Heart left ventricle (tissue), 13 donors: ENCODE measurements around the gene NUP210.

Experiments used
- POLR2A ChIP-seq, 2 donors: fragments of 450-650 bp; IDR thresholded peaks; one replicate each; pipeline ENCODE4 v1.6.1; 2017; ENCODE audit warnings: antibody characterized with exemption in 2 of 2, mild to moderate bottlenecking in 2 of 2, moderate library complexity in 2 of 2
- TF ChIP-seq, protein P1 (sequence below), 12 donors: fragments of 200-600 bp; sonication (generic) in 4 of 12; IDR thresholded peaks; one replicate each; pipeline versions ENCODE4 v1.5.0 to v1.8.0; 2018 to 2022; ENCODE audit warnings: antibody characterized with exemption in 12 of 12, mild to moderate bottlenecking in 5 of 12
- donor health status: ischemic (EF 13 %, LVEDD 7.1; RV severe dilation, severe dysfunction).
- donor health status: DM: no; HTN: yes; CAD: no.
- donor health status: DM: no; HTN: no; CAD: no.
- donor health status: ischemic (EF 25% LVEDD 6.9; RV normal size, moderate dysfunction).
- donor health status: ischemic (EF 25% LVEDD 5.7; RV mildly dilated, moderate dysfunction).
- donor health status: ischemic (EF 35%, LVEDD 5.7; RV mildly dilated, moderate dysfunction).
- donor health status: nonischemic (EF 11% LVEDD 7.7; RV severe dilation, severe dysfunction).
- donor health status: DM: yes; HTN: yes; CAD: no.
- donor health status: PGD.
- donor health status: ischemic (EF 29% LVEDD 5.4; RV normal size, mild dysfunction).
- donor health status: nonischemic (EF 23%, LVEDD 6.1; RV moderate dilation, normal function).

DNA sequence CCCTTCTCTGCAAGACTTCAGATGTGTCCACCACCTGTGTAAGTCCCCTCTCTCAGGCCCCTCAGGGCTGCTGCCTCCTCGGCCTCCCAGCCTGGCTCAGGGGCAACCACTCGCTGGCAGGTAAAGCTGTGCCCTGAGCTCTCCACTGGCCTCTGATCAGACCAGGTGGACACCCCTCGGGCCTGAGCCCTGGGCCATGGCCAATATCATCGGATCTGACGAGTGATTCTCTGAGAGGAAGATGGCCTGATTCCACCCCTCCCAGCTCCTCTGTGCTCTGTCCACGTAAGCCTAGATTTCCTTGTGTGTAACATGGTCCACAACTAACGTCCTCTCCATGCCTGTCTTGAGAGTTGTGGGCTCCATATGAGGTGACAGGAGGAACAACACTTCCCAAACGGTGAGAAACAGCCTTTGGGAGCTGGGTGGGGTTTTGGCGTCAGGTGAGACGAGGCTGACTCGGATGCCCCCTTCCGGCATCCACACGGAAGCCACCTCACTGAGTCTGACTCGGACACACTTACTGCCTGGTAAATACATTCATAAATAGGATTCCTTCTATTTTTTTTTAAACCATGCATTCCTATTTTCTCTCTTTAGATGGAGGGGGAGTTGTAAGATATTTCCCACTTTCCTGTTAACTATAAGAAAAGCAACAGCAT lies 86.8 kb downstream of the NUP210 start:
- no peak for TF ChIP-seq POLR2A (IDR thresholded peaks at IDR 0.05)
- TF ChIP-seq, protein P1, sequence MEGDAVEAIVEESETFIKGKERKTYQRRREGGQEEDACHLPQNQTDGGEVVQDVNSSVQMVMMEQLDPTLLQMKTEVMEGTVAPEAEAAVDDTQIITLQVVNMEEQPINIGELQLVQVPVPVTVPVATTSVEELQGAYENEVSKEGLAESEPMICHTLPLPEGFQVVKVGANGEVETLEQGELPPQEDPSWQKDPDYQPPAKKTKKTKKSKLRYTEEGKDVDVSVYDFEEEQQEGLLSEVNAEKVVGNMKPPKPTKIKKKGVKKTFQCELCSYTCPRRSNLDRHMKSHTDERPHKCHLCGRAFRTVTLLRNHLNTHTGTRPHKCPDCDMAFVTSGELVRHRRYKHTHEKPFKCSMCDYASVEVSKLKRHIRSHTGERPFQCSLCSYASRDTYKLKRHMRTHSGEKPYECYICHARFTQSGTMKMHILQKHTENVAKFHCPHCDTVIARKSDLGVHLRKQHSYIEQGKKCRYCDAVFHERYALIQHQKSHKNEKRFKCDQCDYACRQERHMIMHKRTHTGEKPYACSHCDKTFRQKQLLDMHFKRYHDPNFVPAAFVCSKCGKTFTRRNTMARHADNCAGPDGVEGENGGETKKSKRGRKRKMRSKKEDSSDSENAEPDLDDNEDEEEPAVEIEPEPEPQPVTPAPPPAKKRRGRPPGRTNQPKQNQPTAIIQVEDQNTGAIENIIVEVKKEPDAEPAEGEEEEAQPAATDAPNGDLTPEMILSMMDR (IDR thresholded peaks at IDR 0.05), result no peak
